Glutamatergic neuron (in vitro differentiated cells): Measurements from ENCODE around the gene FFAR3. TPM values are rescaled to one million over a fixed set of nuclear protein-coding genes. Genes with fewer than 3 reads are reported as not detected.
"Not testable (repeated sequence)": the region's sequence is repeated elsewhere in the genome, so short reads cannot be mapped to it uniquely, and the experiment has no call there.

Experiments
- DNase-seq: peaks from one replicate; pipeline ENCODE4 v3.0.0; 2022
- H3K27ac Mint-ChIP-seq: one replicate; pipeline ENCODE4 v1.8.0; 2020; ENCODE audit warnings: mild to moderate bottlenecking, mixed read lengths, inconsistent platforms; ENCODE audit not compliant: unreplicated experiment
- H3K27me3 Mint-ChIP-seq: one replicate; pipeline ENCODE4 v1.8.0; 2020; ENCODE audit warnings: mild to moderate bottlenecking, moderate library complexity, mixed read lengths, inconsistent platforms; ENCODE audit not compliant: unreplicated experiment
- H3K36me3 Mint-ChIP-seq: one replicate; pipeline ENCODE4 v1.8.0; 2020; ENCODE audit warnings: mild to moderate bottlenecking, mixed read lengths, inconsistent platforms; ENCODE audit not compliant: unreplicated experiment
- H3K4me1 Mint-ChIP-seq: one replicate; pipeline ENCODE4 v1.8.0; 2020; ENCODE audit warnings: mild to moderate bottlenecking, low read depth, mixed read lengths, inconsistent platforms; ENCODE audit not compliant: unreplicated experiment
- H3K4me3 Mint-ChIP-seq: one replicate; pipeline ENCODE4 v1.8.0; 2020; ENCODE audit warnings: mild to moderate bottlenecking, mixed read lengths, inconsistent platforms; ENCODE audit not compliant: unreplicated experiment
- H3K9me3 Mint-ChIP-seq: one replicate; pipeline ENCODE4 v1.8.0; 2020; ENCODE audit warnings: mild to moderate bottlenecking, moderate library complexity, mixed read lengths, inconsistent platforms; ENCODE audit not compliant: unreplicated experiment
- CTCF ChIP-seq: fragments of 200-600 bp; sonication (generic); IDR thresholded peaks from one replicate; pipeline ENCODE4 v1.5.0; 2021; ENCODE audit not compliant: partially characterized antibody, unreplicated experiment
- total RNA-seq: library from RNA; stranded (reverse); fragmentation: NEBNext Ultra II Directional; extraction: Animal tissue kit (Norgen Biotek cat#: 25700); gene quantifications from one replicate; pipeline ENCODE4 v1.2.1, GENCODE V29; 2021; ENCODE audit not compliant: unreplicated experiment

Gene FFAR3
- total RNA-seq, 1 donor from 2014 or later = not detected

DNA sequence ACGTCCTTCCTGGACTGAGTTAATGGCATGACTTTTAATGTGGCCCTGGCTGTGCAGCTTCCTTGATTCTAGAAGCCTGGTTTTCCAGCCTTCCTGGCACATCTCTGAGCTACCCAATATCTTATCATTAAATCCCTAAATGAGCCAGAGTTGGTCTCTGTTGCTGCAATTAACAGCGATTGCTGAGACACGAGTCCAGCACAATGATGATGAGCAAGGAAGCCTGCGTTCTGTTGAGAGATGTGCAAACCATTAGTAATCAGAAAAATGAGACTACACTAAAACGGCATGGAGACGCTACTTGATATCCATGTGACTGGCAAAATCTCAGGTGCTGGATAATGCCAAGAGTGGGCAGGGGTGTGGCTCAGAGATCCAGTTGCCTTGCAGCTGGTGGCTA lies 38.8 kb downstream of the FFAR3 start:
- H3K9me3 Mint-ChIP-seq = peaks cover 1% of the 10 kb centered on the region
- no peak for DNase-seq
- H3K4me3 Mint-ChIP-seq = no peak overlapping the region
- no peaks in the 10 kb centered on the region for H3K36me3 Mint-ChIP-seq
- peaks cover under 1% of the 10 kb centered on the region for H3K4me1 Mint-ChIP-seq
- peaks cover under 1% of the 10 kb centered on the region for H3K27me3 Mint-ChIP-seq
- no peak overlapping the region for H3K27ac Mint-ChIP-seq
- TF ChIP-seq CTCF = no peak

- H3K9me3 Mint-ChIP-seq = peaks cover 1% of the 10 kb centered on the region
- no peak overlapping the region for H3K27ac Mint-ChIP-seq
- DNase-seq = no peak
- no peaks in the 10 kb centered on the region for H3K36me3 Mint-ChIP-seq
- peaks cover 3% of the 10 kb centered on the region for H3K4me1 Mint-ChIP-seq
- TF ChIP-seq CTCF = no peak
- no peak overlapping the region for H3K4me3 Mint-ChIP-seq
- peaks cover 3% of the 10 kb centered on the region for H3K27me3 Mint-ChIP-seq
These were observed 40.3 kb downstream of the FFAR3 start for GRCh38 chr19:35398570-35398969.

DNA sequence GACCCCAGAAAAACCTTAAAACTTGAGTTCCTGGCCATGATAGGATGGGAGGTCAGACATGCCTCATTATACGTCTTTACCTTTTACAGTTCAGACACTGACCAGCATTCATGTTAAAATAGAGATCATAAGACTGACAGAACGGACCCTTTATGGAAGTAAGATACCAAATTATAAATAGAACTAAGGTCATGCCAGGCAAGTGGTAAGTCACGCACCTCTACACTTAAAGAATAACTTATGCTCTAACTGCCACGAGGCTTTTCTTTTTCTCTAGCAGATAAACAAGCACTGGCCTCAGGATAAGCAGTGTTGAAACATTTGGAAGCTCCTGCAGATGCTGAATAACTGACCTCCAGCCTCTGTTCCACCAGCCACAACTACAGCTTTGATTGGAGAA lies 41.0 kb downstream of the FFAR3 start:
- H3K9me3 Mint-ChIP-seq = peaks cover 1% of the 10 kb centered on the region
- no peak overlapping the region for H3K4me3 Mint-ChIP-seq
- H3K4me1 Mint-ChIP-seq = peaks cover 3% of the 10 kb centered on the region
- no peak for TF ChIP-seq CTCF
- H3K36me3 Mint-ChIP-seq = no peaks in the 10 kb centered on the region
- no peak overlapping the region for H3K27ac Mint-ChIP-seq
- peaks cover 3% of the 10 kb centered on the region for H3K27me3 Mint-ChIP-seq
- DNase-seq = no peak

DNA sequence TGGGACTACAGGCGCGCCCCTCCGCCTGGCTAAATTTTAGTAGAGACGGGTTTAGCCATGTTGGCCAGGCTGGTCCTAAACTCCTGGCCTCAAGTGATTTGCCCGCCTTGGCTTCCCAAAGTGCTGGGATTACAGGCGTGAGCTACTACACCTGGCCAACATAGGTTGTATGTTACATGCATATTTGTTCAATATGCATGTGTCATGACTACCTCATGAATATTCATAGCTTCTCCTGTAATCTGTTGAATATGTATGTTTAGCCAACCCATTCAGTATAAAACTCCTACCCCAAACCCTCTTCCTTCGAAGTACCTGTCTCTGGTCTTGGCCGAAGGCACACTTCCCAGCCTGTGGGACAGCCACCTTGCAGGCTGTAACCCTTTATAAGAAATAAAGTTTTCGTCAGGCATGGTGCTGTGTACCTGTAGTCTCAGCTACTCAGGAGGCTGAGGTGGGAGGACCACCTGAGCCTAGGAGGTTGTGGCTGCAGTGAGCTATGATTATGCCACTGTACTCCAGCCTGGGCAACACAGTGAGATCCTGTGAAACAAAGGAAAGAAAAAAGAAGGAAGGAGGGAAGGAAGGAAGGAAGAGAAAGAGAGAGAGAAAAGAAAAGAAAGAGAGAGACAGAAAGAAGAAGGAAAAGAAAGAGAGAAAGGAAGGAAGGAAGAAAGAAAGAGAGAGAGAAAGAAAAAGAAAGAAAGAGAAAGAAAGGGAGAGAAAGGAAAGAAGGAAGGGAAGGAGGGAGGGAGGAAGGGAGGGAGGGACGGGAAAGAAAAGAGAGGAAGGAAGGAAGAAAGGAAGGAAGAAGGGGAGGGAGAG lies 41.9 kb downstream of the FFAR3 start:
- no peak for TF ChIP-seq CTCF
- DNase-seq = no peak
- no peak overlapping the region for H3K4me3 Mint-ChIP-seq
- peaks cover 1% of the 10 kb centered on the region for H3K9me3 Mint-ChIP-seq
- no peak overlapping the region for H3K27ac Mint-ChIP-seq
- H3K4me1 Mint-ChIP-seq = peaks cover 3% of the 10 kb centered on the region
- H3K27me3 Mint-ChIP-seq = peaks cover 6% of the 10 kb centered on the region
- no peaks in the 10 kb centered on the region for H3K36me3 Mint-ChIP-seq

GRCh38 chr19:35400773-35401100 lies 42.5 kb downstream of the FFAR3 start:
- TF ChIP-seq CTCF = no peak
- peaks cover 6% of the 10 kb centered on the region for H3K27me3 Mint-ChIP-seq
- no peak overlapping the region for H3K4me3 Mint-ChIP-seq
- H3K27ac Mint-ChIP-seq = no peak overlapping the region
- no peak for DNase-seq
- no peaks in the 10 kb centered on the region for H3K36me3 Mint-ChIP-seq
- H3K9me3 Mint-ChIP-seq = peaks cover 1% of the 10 kb centered on the region
- peaks cover 3% of the 10 kb centered on the region for H3K4me1 Mint-ChIP-seq

DNA sequence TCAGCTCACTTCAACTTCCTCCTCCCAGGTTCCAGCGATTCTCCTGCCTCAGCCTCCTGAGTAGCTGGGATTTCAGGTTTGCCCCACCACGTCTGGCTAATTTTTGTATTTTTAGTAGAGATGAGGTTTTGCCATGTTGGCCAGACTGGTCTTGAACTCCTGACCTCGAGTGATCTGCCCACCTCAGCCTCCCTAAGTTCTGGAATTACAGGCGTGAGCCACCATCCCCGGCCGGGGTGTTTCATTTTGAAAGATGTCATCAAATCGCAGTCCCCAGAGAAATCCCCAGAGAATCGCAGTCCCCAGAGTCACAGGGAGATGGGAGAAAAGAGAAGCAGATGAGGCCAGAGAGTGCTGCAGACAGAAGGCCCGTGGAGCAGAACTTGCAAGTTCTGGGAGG lies 43.2 kb downstream of the FFAR3 start:
- not testable (repeated sequence) for H3K27ac Mint-ChIP-seq, H3K9me3 Mint-ChIP-seq, H3K27me3 Mint-ChIP-seq, H3K36me3 Mint-ChIP-seq, H3K4me3 Mint-ChIP-seq, DNase-seq, H3K4me1 Mint-ChIP-seq
